Activated T-cell treated with anti-CD3 and anti-CD28 coated beads for 24 hours (primary cell): ENCODE measurements around the gene MAP3K6.
A peak's percentile ranks its signal among the peaks of the same experiment; 100 is the strongest.

Experiments
- DNase-seq: peaks from one replicate; pipeline ENCODE4 v3.0.0-alpha.2; 2020; ENCODE audit warnings: low read depth

MAP3K6 gene

GRCh38 chr1:27355683-27356082 lies 11.1 kb downstream of the MAP3K6 start:
- DNase-seq, result no peak

- no peak for DNase-seq
Observed at GRCh38 chr1:27353629-27354028, 13.1 kb downstream of the MAP3K6 start.

- no peak for DNase-seq
Observed at GRCh38 chr1:27353166-27353565, 13.6 kb downstream of the MAP3K6 start.

- no peak for DNase-seq
Observed at GRCh38 chr1:27351541-27352107, 15.1 kb downstream of the MAP3K6 start.

GRCh38 chr1:27350663-27351540 lies 15.9 kb downstream of the MAP3K6 start:
- DNase-seq, result no peak

GRCh38 chr1:27349784-27350662 lies 16.7 kb downstream of the MAP3K6 start:
- DNase-seq, result no peak

GRCh38 chr1:27348861-27349783 lies 17.6 kb downstream of the MAP3K6 start:
- DNase-seq, result no peak

- DNase-seq, result no peak
Observed at GRCh38 chr1:27346991-27347624, 19.7 kb downstream of the MAP3K6 start.

- DNase-seq, result no peak
Observed at GRCh38 chr1:27346357-27346756, 20.4 kb downstream of the MAP3K6 start.

GRCh38 chr1:27345272-27345671 lies 21.5 kb downstream of the MAP3K6 start:
- DNase-seq, result no peak

GRCh38 chr1:27343639-27344025 lies 23.1 kb downstream of the MAP3K6 start:
- DNase-seq, result no peak

- peak; percentile 47 for DNase-seq
Observed at GRCh38 chr1:27342778-27343638, 23.8 kb downstream of the MAP3K6 start.

- DNase-seq, result no peak
Observed at GRCh38 chr1:27342391-27342777, 24.4 kb downstream of the MAP3K6 start.

GRCh38 chr1:27341525-27342252 lies 25.1 kb downstream of the MAP3K6 start, which contains the start of gene SYTL1:
Gene SYTL1, plus strand, starts transcription at chr1:27342022. Its CDS starts 3,313 bp downstream, at chr1:27345335.
- DNase-seq, result no peak

GRCh38 chr1:27339213-27339612 lies 27.5 kb downstream of the MAP3K6 start:
- DNase-seq, result no peak

GRCh38 chr1:27338751-27339150 lies 28.0 kb downstream of the MAP3K6 start:
- DNase-seq, result no peak

GRCh38 chr1:27336756-27337155 lies 30.0 kb downstream of the MAP3K6 start:
- no peak for DNase-seq

- no peak for DNase-seq
Observed at GRCh38 chr1:27335506-27336422, 31.0 kb downstream of the MAP3K6 start.
